HUES64 (cell line): ENCODE results near the gene CDKN2AIPNL.
"Not testable (repeated sequence)": the region's sequence is repeated elsewhere in the genome, so short reads cannot be mapped to it uniquely, and the experiment has no call there.

Experiments used
- H3K27ac ChIP-seq: 2 replicates; pipeline ENCODE4 v1.7.0; 2013; ENCODE audit warnings: low read depth, low read length, inconsistent platforms
- H3K27me3 ChIP-seq: 2 replicates; pipeline ENCODE4 v1.6.1; 2013; ENCODE audit warnings: mild to moderate bottlenecking, low read length; ENCODE audit not compliant: insufficient read depth
- H3K36me3 ChIP-seq: 2 replicates; pipeline ENCODE4 v1.6.1; 2013; ENCODE audit warnings: mild to moderate bottlenecking, low read length; ENCODE audit not compliant: insufficient read depth
- H3K4me1 ChIP-seq: 2 replicates; pipeline ENCODE4 v1.6.1; 2013; ENCODE audit warnings: mild to moderate bottlenecking, low read length, moderate library complexity; ENCODE audit not compliant: insufficient read depth
- H3K4me3 ChIP-seq: 2 replicates; pipeline ENCODE4 v1.5.1; 2013; ENCODE audit warnings: mild to moderate bottlenecking, low read length, moderate library complexity
- H3K9ac ChIP-seq: 2 replicates; pipeline ENCODE4 v1.6.1; 2013; ENCODE audit warnings: mild to moderate bottlenecking, low read depth, low read length
- H3K9me3 ChIP-seq: 2 replicates; pipeline ENCODE4 v1.6.1; 2013; ENCODE audit warnings: low read depth, low read length; ENCODE audit not compliant: insufficient read depth
- WGBS: fragments of 150-250, 120-280 bp; methylation state at CpG from one replicate; pipeline ENCODE4 v1.1.7; 2013; ENCODE audit warnings: missing lambda C conversion rate; 5-methylcytosine and 5-hydroxymethylcytosine counted together

CDKN2AIPNL gene

DNA sequence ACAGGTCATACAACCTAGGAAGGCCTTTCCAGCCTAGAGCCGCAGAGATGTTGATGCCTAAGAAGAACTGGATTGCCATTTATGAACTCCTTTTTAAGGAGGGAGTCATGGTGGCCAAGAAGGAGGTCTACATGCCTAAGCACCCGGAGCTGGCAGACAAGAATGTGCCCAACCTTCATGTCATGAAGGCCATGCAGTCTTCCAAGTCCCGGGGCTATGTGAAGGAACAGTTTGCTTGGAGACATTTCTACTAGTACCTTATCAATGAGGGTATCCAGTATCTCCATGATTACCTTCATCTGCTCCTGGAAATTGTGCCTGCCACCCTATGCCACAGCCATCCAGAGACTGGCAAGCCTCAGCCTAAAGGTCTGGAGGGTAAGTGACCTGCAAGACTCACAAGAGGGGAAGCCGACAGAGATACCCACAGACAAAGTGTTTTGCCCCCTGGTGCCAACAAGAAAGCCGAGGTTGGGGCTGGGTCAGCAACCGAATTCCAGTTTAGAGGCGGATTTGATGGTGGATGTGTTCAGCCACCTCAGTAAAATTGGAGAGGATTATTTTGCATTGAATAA is 11.2 kb upstream of the CDKN2AIPNL start:
- H3K27me3 ChIP-seq = no peaks in the 10 kb centered on the region
- 0 out of 2 replicates have a peak, but pooled peaks cover 2% of the 10 kb centered on the region for H3K9me3 ChIP-seq
- WGBS = 92% methylated on average over 7 of the region's 7 CpGs
- no peaks in the 10 kb centered on the region for H3K36me3 ChIP-seq
- H3K27ac ChIP-seq = no peak overlapping the region
- H3K4me3 ChIP-seq = no peak overlapping the region
- H3K9ac ChIP-seq = no peak overlapping the region
- H3K4me1 ChIP-seq = peaks cover 8% of the 10 kb centered on the region

DNA sequence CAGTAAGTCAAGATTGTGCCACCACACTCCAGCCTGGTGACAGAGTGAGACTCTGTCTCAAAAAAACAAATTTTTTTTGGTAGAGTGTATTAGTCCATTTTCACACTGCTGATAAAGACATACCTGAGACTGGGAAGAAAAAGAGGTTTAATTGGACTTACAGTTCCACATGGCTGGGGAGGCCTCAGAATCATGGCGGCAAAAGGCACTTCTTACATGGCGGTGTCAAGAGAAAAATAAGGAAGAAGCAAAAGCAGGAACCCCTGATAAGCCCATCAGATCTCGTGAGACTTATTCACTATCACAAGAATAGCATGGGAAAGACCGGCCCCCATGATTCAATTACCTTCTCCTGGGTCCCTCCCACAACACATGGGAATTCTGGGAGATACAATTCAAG is 9.4 kb upstream of the CDKN2AIPNL start:
- H3K27ac ChIP-seq, H3K36me3 ChIP-seq, H3K9me3 ChIP-seq, H3K4me3 ChIP-seq, H3K4me1 ChIP-seq, H3K9ac ChIP-seq, H3K27me3 ChIP-seq: not testable (repeated sequence)
- WGBS = 95% methylated on average over 3 of the region's 4 CpGs

DNA sequence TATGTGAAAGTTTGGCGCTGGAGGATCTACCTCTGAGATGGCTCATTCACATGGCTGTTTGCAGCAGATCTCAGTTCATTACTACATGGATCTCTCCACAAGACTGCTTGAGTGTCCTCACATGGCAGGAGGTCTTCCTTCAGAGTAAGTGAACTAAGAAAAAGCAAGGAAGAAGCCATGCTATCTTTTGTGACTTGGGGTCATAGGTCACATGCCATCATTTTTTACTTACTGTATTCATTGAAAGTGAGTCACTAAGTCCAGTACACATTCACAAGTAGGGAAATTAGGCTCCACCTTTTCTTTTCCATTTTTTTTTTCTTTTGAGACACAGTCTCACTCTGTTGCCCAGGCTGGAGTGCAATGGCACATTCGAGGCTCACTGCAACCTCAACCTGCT is 8.7 kb upstream of the CDKN2AIPNL start:
- Histone ChIP-seq H3K27ac (no peak overlapping the region), H3K9ac (no peak overlapping the region), H3K4me3 (no peak overlapping the region), H3K36me3 (no peaks in the 10 kb centered on the region), H3K9me3 (0 out of 2 replicates have a peak, but pooled peaks cover 2% of the 10 kb centered on the region), H3K4me1 (no peaks in the 10 kb centered on the region), H3K27me3 (no peaks in the 10 kb centered on the region)
- WGBS = 91% methylated on average over 2 of the region's 2 CpGs

DNA sequence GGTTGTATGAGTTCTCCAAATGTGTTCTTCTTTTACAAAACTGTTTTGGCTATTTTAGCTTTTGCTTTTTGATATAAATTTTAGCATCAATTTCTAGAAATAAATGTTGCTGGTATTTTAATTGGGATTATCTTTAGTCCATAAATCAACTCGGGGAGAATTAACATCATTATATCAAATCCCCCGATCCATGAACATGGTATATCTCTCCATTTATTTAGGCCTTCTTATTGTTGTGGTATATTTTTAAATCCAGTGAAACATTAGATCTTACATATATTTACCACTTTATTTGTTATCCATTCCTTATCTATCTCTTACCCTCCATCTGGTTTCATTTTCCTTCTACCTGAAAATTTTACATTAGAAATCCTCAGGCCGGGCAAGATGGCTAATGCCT is 7.3 kb upstream of the CDKN2AIPNL start:
- Histone ChIP-seq H3K27me3 (no peaks in the 10 kb centered on the region), H3K4me1 (no peaks in the 10 kb centered on the region), H3K9me3 (0 out of 2 replicates have a peak, but pooled peaks cover 2% of the 10 kb centered on the region), H3K4me3 (no peak overlapping the region), H3K27ac (no peak overlapping the region), H3K36me3 (no peaks in the 10 kb centered on the region), H3K9ac (no peak overlapping the region)
- WGBS = 95% methylated on average over 1 of the region's 3 CpGs

DNA sequence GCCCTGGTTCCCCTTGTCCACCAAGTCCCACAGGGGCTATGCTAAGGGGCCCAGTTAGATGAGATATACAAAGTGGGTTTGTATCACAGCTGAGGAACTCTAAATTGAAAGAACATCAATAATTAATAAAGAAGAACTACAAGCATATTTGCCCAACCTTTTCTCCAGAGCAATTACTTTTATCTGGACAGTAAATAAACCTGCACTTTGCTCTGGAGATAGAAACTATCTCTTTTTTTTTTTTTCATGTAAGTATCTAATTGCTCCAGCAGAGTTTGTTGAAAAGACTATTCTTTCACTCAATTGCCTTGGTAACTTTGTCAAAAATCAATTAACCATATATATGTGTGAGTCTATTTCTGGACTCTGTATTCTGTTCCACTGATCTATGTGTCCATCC is 6.0 kb upstream of the CDKN2AIPNL start:
- Histone ChIP-seq H3K9me3 (0 out of 2 replicates have a peak, but pooled peaks cover 2% of the 10 kb centered on the region), H3K9ac (no peak overlapping the region), H3K27ac (no peak overlapping the region), H3K36me3 (no peaks in the 10 kb centered on the region), H3K4me3 (no peak overlapping the region), H3K27me3 (no peaks in the 10 kb centered on the region), H3K4me1 (peaks cover 5% of the 10 kb centered on the region; the same call in 1 of the 2 replicates)

DNA sequence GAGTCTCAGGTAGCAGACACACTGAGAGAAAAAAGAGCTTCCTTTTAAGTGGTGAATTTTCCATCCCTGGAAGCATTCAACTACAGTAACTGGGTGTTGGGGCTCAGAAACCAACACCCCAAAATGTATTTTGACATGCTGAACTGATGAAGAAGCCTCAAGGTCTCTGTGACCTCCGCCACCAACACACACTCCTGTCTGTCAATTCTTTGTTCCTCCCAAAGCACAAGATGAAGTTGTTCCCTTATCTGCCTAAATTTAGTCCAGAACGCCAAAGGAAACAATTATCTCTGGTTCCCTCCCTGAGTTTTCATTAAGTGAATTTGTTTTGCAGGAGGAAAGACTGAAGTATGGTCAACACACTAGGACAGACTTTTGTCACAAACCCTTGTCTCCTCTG is 1.4 kb upstream of the CDKN2AIPNL start:
- H3K27ac ChIP-seq = no peak overlapping the region
- H3K27me3 ChIP-seq = no peaks in the 10 kb centered on the region
- peaks cover 17% of the 10 kb centered on the region for H3K4me1 ChIP-seq
- H3K4me3 ChIP-seq = no peak overlapping the region
- whole genome bisulfite sequencing = 87% methylated on average over 2 of the region's 2 CpGs
- H3K9me3 ChIP-seq = no peaks in the 10 kb centered on the region
- no peak overlapping the region for H3K9ac ChIP-seq
- H3K36me3 ChIP-seq = peaks cover 12% of the 10 kb centered on the region

DNA sequence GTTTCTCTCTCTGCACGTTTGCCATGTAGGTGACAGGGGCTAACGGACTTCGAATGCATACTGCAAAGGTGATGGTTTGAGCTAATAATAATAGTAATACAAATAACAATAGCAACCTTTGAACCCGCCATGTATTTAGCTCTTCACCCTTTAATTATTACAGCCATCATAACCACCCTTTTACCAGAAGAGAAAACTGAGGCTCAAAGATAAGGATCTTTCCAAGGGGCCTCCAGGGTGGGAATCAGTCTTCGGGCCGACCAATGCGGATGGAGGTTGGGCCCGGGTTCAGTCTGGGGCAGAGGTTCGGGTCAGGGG is 494 bp downstream of the CDKN2AIPNL start:
- peaks cover 17% of the 10 kb centered on the region for H3K4me1 ChIP-seq
- H3K36me3 ChIP-seq = peaks cover 22% of the 10 kb centered on the region
- 6% methylated on average over 7 of the region's 9 CpGs for WGBS
- H3K9me3 ChIP-seq = no peaks in the 10 kb centered on the region
- H3K27ac ChIP-seq = peak overlapping the region; percentile 69
- H3K27me3 ChIP-seq = no peaks in the 10 kb centered on the region
- peak overlapping the region; percentile 89 for H3K4me3 ChIP-seq
- peak overlapping the region; percentile 86 for H3K9ac ChIP-seq

DNA sequence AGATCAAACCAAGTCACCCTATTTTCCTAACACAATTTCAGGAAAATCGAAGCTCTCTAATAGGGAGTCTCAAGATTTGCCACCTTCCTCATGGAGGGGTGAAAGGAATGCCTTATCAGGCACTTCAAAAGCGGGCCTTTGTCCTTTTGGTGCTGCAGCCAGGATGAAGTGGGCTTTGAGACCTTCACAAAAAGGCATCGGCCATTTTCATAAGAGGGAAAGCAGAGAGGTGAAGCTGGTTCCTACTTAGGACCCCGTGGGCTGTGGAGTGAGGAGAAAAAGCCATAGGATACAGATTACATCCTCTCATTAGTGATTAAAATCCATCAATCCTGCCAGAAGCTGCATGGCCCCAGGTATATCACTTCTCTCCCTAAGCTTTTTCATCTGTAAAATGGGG is 859 bp downstream of the CDKN2AIPNL start:
- peak overlapping the region; percentile 89 for H3K4me3 ChIP-seq
- no peaks in the 10 kb centered on the region for H3K9me3 ChIP-seq
- no peaks in the 10 kb centered on the region for H3K27me3 ChIP-seq
- 71% methylated on average over 4 of the region's 4 CpGs for WGBS
- H3K9ac ChIP-seq = peak overlapping the region; percentile 86
- H3K36me3 ChIP-seq = peaks cover 25% of the 10 kb centered on the region
- peaks cover 17% of the 10 kb centered on the region for H3K4me1 ChIP-seq
- H3K27ac ChIP-seq = no peak overlapping the region

DNA sequence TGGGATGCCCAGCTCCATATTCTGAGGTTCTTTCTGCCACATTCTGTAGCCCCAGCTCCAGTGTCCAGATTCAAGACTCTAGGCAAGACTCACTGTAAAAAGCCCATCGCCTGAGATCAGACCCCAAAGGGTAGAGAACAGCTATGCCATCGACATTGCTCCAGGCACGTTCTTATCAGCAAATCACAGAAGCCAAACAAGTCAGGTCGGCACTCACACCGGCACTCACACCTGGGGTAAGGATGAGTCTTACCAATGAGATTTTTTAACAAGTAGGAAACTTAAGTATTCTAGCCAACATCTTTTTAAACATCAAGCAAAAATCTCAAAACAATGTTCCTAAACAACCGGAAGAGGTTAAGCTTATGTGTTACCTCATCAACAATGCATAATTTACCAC is 2.4 kb downstream of the CDKN2AIPNL start:
- Histone ChIP-seq H3K27me3 (no peaks in the 10 kb centered on the region), H3K4me3 (no peak overlapping the region), H3K36me3 (peaks cover 33% of the 10 kb centered on the region), H3K9me3 (no peaks in the 10 kb centered on the region), H3K9ac (no peak overlapping the region), H3K4me1 (peaks cover 17% of the 10 kb centered on the region), H3K27ac (no peak overlapping the region)
- WGBS = 96% methylated on average over 6 of the region's 6 CpGs

DNA sequence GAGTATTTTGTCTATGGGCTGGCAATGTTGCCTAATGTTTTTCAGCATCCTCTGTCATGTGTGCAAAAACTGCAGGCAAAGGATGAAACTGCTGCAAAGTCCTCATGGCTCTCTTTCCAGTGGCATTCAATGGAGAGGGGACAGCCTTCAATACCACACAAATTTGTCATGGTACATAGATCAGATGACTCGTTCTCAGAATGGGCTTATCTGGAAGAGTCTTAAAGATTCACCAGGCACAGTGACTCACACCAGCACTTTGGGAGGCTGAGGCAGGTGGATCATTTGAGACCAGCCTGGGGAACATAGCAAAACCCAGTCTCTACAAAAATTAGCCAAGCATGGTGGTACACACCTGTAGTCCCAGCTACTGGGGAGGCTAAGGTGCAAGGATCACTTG is 5.3 kb downstream of the CDKN2AIPNL start:
- Histone ChIP-seq H3K36me3 (peaks cover 50% of the 10 kb centered on the region), H3K9me3 (no peaks in the 10 kb centered on the region), H3K27ac (no peak overlapping the region), H3K9ac (no peak overlapping the region), H3K4me3 (no peak overlapping the region), H3K27me3 (no peaks in the 10 kb centered on the region), H3K4me1 (peaks cover 7% of the 10 kb centered on the region)
- WGBS = 100% methylated on average over 1 of the region's 1 CpG

DNA sequence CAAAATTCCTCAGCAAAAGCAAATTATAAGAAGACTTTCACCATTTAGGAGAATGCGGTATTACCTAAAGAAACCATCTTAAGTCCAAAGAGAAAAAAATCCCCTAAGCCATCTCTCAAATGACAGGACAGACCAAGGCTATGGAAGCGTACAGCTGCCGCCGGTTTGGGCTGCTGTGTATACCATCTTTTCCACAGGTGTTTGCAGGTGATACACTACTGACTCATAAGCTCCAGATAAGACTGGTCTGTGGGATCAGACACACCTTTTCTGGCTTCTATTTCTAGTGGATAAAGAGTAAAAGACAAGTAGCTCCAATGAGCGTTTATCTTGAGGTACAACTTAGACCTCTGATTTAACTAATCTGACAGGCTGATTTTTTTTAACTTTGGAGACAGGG is 7.7 kb downstream of the CDKN2AIPNL start:
- Histone ChIP-seq H3K4me1 (no peaks in the 10 kb centered on the region), H3K4me3 (no peak overlapping the region), H3K9me3 (no peaks in the 10 kb centered on the region), H3K27ac (no peak overlapping the region), H3K27me3 (no peaks in the 10 kb centered on the region), H3K36me3 (peaks cover 54% of the 10 kb centered on the region), H3K9ac (no peak overlapping the region)
- WGBS = 95% methylated on average over 5 of the region's 5 CpGs

DNA sequence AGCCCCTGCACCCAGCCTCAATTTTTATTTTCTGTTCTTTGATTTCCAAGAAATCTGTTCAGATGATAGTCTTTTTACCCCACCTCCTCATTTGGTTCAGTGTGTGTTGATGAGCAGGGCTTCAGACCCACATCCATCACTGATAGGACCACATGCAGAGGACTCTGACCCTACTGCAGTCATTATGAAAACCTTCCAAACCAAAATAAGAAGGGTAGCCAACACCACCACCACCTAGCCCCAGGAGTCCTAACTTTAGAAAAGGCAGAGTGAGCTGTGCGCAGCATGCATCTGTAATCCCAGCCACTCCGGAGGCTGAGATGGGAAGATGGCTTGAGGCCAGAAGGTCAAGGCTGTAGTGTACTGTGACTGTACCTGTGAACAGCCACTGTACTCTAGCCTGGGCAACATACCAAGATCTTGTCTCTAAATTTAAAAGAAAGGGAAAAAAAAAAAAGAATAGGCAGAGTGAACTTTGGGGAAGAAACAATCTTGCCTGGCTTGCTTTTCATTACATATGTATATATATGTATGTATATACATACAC is 13.0 kb downstream of the CDKN2AIPNL start:
- H3K4me3 ChIP-seq = no peak overlapping the region
- H3K27ac ChIP-seq = no peak overlapping the region
- H3K27me3 ChIP-seq = no peaks in the 10 kb centered on the region
- H3K9ac ChIP-seq = no peak overlapping the region
- H3K4me1 ChIP-seq = peaks cover 18% of the 10 kb centered on the region; the same call in 1 of the 2 replicates
- WGBS = 98% methylated on average over 2 of the region's 2 CpGs
- peaks cover 66% of the 10 kb centered on the region for H3K36me3 ChIP-seq
- H3K9me3 ChIP-seq = no peaks in the 10 kb centered on the region
